Measurements from ENCODE around the gene ZNF778. TPM values are rescaled to one million over a fixed set of nuclear protein-coding genes. Genes with fewer than 3 reads are reported as not detected.

Gene ZNF778
- total and polyA plus RNA-seq, 2 of the 8 experiments (the other 6 are each of a cell fraction or from before 2014, with no cell fraction given): 9.5 to 21.9 TPM

- 0 out of 2 replicates have a peak overlapping the region, but pooled peaks have one; percentile 61 for H2BK15ac ChIP-seq (ENCODE audit: low read length)
- no peak overlapping the region; the same call in 1 of the 2 replicates for H4K8ac ChIP-seq (ENCODE audit: extremely low read depth, insufficient read depth, low read length)
- H3K9me3 ChIP-seq (ENCODE audit: insufficient read depth in 2 of 2, low read depth in 1 of 2, low read length in 1 of 2): no peaks in the 10 kb centered on the region
- no peak overlapping the region for H2AK5ac ChIP-seq (ENCODE audit: low read depth, low read length)
- H3K4me3 ChIP-seq (ENCODE audit: extremely low read depth in 1 of 4, insufficient read depth in 2 of 4, low read depth in 3 of 4, low read length in 4 of 4): no peak overlapping the region
- no peak for FAIRE-seq
- H4K20me1 ChIP-seq (replicated peaks in 1 of 2; ENCODE audit: control insufficient read depth in 1 of 2, insufficient read depth in 2 of 2, low read length in 2 of 2): peaks cover 0 to 1% of the 10 kb centered on the region in 2 experiments
- no peak overlapping the region for H3K18ac ChIP-seq (ENCODE audit: extremely low read depth, low read length)
- ChIA-PET CTCF (ENCODE audit: partially characterized antibody) (no interaction called here), POLR2A (ENCODE audit: partially characterized antibody) (interaction anchor here (1.4 to 1.5 kb wide), 2 partner anchors 9 to 373 kb away, joined by 5 to 7 read pairs; partner anchors contain the start of gene APRT)
- H3K79me2 ChIP-seq (ENCODE audit: control insufficient read depth in 1 of 2, insufficient read depth in 2 of 2, low read length in 2 of 2): no peaks in the 10 kb centered on the region
- H2BK5ac ChIP-seq (ENCODE audit: low read depth, low read length): no peak overlapping the region
- no peak overlapping the region for H2AFZ ChIP-seq (ENCODE audit: low read length)
- H3K14ac ChIP-seq (ENCODE audit: insufficient read length): no peak overlapping the region
- no peak overlapping the region for H4K5ac ChIP-seq (ENCODE audit: insufficient read length, low read depth, low read length)
- no peak overlapping the region for H2BK120ac ChIP-seq (replicated peaks; ENCODE audit: low read depth, low read length)
- H3K56ac ChIP-seq (replicated peaks; ENCODE audit: insufficient read length, low read depth, low read length): no peak overlapping the region
- H3K4me1 ChIP-seq (replicated peaks in 1 of 4; ENCODE audit: control insufficient read depth in 3 of 4, insufficient read depth in 4 of 4, low read length in 3 of 4): no peaks in the 10 kb centered on the region
- no peak overlapping the region for H3K9ac ChIP-seq (replicated peaks in 1 of 4; ENCODE audit: extremely low read depth in 1 of 4, low read depth in 3 of 4, low read length in 3 of 4)
- H3K27me3 ChIP-seq (replicated peaks in 1 of 4; ENCODE audit: control insufficient read depth in 3 of 4, extremely low read depth in 1 of 4, insufficient read depth in 3 of 4, low read length in 3 of 4): no peaks in the 10 kb centered on the region; a peak in 2 of 7 replicates
- no peak overlapping the region for H3K27ac ChIP-seq (ENCODE audit: low read depth, low read length)
- H2BK12ac ChIP-seq (ENCODE audit: low read depth, low read length): no peak overlapping the region
- no peak overlapping the region for H3K23ac ChIP-seq (ENCODE audit: insufficient read length)
- 72% methylated on average over 13 of the region's 13 CpGs; no CpG with 5 or more reads in 1 of the 2 experiments for WGBS, 2 experiments (ENCODE audit: extremely low coverage in 1 of 2, insufficient coverage in 1 of 2, insufficient read length in 1 of 2, insufficient replicate concordance in 2 of 2, low coverage in 1 of 2, low lambda C conversion rate in 2 of 2, missing lambda C conversion rate in 1 of 2)
- H3K79me1 ChIP-seq (ENCODE audit: low read depth, low read length): no peaks in the 10 kb centered on the region
- no peak overlapping the region for H4K91ac ChIP-seq (replicated peaks; ENCODE audit: insufficient read length, low read length)
- H3K4me2 ChIP-seq (ENCODE audit: insufficient read depth in 1 of 2, low read depth in 2 of 2, low read length in 2 of 2): no peak overlapping the region
- H2BK20ac ChIP-seq (ENCODE audit: low read length): no peak overlapping the region
- H3K23me2 ChIP-seq (ENCODE audit: low read depth, low read length): no peaks in the 10 kb centered on the region
- H3K36me3 ChIP-seq (ENCODE audit: control insufficient read depth in 2 of 4, insufficient read depth in 4 of 4, low read length in 3 of 4): no peaks in the 10 kb centered on the region
- DNase-seq (ENCODE audit: low read depth in 1 of 2, low spot score in 2 of 2): peak in 1 of 2 experiments; percentile 46
- no peak overlapping the region for H3K4ac ChIP-seq (replicated peaks; ENCODE audit: insufficient read length, low read depth, low read length)
These were observed 34.0 kb upstream of the ZNF778 start for GRCh38 chr16:89183463-89183862.
